ENCODE data around the gene MAP4K4.

DNA sequence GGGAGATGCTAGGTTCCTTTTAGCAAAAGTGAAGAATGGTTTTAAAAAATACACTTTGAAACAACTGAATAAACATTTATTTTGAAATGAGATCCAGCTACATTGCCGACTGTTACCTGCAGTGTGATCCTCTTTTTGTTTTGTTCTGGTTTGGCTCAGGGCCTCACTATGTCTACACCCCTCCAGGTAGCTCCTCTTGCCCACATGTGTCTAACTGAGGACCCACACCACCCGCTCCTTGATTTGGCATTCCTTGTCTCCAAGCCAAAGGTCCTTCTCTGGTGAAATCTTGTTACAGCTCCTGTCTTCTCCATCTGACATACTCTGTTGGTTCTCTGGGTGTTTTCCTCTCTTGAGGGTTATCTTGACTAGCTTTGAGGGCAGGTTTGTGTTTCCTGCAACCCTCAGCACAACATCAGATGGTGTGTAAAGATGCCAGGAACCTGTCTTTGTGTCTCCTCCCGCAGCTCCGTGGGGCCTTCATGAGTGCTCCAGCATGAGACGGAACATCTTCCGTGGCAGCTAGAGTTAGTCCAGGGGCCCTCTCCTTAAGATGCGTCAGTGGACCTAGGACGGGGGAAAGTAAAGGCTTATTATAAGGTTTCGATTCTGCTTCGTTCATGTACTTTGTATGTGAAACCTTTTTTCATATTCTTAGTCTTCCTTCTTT, 32.1 kb downstream of the MAP4K4 start:
- TF ChIP-seq CTCF (conservative IDR thresholded peaks at IDR 0.05; ENCODE audit: low read depth, low read length) (no peak), EZH2 (IDR thresholded peaks at IDR 0.05; ENCODE audit: low read length, unreplicated experiment) (no peak), EZH2phosphoT487 (IDR thresholded peaks at IDR 0.05; ENCODE audit: borderline replicate concordance, low read length) (no peak)

Data from PC-3 (cell line).